CD1c-positive myeloid dendritic cell (primary cell): Measurements from ENCODE around the gene TET2.
"Not testable (repeated sequence)": the region's sequence is repeated elsewhere in the genome, so short reads cannot be mapped to it uniquely, and the experiment has no call there.

Experiments
- DNase-seq: peaks from one replicate; pipeline ENCODE4 v3.0.0-alpha.2; 2016; ENCODE audit errors: extremely low spot score

Gene TET2

DNA sequence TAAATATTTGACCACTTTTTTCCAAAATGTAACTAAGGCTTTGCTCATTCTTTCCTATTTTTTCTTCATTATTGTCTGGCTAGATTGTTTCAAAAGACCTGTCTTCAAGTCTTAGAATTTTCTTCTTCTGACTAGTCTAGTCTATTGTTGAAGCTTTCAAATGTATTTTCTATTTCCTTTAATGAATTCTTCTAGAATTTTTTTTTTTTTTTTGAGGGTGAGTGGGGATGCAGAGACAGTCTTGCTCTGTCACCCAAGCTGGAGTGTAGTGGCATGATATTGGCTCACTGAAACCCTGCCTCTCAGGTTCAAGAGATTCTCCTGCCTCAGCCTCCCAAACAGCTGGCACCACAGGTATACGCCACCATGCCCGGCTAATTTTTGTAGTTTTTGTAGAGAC lies 141.4 kb downstream of the TET2 start:
- no peak for DNase-seq

DNA sequence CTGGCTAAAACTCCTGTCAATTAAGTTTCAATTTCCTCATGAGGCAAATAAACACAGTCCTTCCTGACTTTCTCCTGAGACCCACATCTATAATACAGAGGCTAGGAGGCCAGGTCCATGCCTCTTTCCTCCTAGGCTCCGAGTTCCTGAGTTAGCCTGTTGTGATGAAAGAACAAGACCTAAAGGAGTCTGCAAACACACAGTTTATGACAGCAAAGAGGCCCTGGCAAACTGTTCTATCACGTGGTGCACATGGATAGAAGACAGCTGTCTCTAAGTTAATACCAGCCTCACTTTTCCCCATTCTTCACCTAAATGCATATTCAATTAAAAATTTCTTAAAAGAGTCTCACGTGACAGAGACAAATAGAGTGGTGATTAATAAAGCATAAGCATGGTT lies 145.2 kb downstream of the TET2 start:
- DNase-seq, result no peak

DNA sequence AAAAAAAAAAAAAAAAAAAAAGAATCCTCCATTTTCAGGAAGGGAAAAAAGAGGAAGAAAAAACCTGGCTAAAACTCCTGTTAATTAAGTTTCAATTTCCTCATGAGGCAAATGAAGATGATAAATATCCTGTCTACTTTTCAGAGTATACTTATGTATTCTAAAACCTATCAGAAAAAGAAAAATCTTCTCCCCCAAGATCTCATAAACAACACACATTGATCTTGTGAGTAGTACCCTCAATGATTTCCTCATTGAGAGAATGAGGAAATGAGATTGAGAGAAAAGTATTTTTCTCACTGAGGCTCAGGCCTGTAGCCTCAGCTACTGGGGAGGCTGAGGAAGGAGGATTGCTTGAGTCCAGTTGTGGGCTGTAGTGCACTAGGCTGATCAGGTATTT lies 146.7 kb downstream of the TET2 start:
- DNase-seq, result peak; percentile 42

DNA sequence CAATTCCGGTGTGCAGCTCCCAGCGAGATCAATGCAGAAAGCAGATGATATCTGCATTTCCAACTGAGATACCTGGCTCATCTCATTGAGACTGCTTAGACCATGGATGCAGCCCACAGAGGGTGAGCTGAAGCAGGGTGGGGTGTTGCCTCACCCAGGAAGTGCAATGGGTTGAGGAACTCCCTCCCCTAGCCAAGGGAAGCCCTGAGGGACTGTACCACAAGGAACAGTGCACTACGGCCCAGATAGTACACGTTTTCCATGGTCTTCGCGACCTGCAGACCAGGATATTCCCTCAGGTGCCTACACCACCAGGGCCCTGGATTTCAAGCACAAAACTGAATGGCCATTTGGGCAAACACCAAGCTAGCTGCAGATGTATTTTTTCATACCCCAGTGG lies 150.0 kb downstream of the TET2 start:
- DNase-seq, result no peak

DNA sequence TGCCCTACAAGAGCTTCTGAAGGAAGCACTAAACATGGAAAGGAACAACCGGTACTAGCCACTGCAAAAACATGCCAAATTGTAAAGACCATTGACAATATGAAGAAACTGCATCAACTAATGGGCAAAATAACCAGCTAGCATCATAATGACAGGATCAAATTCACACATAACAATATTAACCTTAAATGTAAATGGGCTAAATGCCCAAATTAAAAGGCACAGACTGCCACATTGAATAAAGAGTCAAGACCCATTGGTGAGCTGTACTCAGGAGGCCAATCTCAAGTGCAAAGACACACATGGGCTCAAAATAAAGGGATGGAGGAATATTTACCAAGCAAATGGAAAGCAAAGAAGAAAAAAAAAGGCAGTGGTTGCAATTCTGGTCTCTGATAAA lies 152.4 kb downstream of the TET2 start:
- not testable (repeated sequence) for DNase-seq

DNA sequence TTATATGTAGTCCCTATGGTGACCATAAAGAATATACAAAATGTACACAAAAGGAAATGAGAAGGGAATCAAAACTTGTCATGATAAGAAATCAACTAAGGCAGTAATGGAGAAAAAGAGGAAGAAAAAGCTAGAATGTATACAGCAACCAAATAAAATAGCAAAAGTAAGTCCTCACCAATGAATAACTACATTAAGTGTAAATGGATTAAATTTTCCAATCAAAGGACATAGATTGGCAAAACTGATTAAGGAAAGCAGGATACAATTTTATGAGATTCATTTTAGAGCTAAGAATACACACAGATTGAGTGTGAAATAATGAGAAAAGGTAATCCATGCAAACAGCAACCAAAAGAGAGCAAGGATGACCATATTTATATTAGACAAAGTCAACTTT lies 157.4 kb downstream of the TET2 start:
- no peak for DNase-seq

DNA sequence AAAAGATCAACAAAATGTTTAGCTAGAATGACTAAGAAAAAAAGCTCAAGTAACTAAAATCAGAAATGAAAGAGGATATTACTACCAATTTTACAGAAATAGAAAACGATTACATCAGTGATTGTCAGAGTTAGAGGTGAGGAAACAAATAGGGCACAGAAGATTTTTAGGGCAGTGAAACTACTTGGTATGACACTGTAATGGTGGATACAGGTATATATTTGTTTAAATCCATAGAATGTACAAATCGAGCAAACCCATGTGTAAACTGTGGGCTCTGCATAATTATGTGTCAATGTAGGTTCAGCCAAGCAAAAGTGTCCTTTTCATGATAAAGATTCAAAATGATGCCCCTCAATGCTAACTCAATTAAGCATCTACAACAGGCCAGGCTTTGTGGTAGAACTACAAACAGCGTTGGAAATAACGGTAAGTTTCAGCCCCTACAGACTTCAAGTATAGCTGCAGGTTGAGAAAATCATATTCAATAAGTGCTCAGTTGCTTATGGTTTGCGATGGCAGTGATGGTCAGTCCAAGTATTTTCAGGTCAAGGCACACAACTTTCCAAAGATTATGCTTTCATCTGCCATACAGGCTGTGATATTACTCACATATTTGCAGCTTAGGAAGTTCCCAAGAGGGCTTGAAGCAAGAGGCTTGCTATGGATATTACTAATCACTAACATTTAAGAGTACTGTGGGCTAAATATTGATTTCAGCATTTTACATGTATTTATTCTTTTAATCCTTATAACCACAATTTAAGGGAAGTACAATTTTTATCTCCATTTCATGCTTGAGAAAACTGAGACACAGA lies 158.6 kb downstream of the TET2 start:
- DNase-seq, result peak; percentile 74

DNA sequence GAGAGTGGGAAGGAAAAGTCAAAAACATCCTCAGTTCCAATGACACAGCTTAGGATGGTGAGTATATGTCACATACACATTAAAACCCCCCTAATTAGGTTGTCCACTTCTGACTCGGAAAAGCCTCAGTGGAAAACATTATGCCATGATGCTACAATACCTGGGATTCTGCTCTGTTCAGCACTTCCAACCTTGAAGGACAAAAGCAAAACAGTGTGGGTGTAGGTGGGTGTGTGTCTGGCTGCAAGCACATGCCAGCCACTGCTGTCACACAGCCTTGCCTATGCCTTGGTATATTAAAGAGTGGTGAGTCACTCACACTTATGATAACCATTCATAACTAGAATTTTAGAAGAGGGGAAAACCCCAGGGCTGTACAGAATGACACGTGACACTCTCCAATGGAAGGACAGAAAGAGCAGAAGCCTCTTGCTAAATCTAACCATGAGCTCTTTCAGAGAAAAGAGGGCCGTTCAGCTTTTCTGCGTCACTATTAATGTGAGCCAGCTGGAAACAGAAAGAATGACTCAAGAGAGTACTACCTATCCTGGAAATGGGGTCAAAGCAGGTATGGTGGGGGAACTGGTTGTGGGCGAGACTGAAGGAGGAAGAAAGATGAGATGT lies 159.6 kb downstream of the TET2 start:
- peak; percentile 85 for DNase-seq

DNA sequence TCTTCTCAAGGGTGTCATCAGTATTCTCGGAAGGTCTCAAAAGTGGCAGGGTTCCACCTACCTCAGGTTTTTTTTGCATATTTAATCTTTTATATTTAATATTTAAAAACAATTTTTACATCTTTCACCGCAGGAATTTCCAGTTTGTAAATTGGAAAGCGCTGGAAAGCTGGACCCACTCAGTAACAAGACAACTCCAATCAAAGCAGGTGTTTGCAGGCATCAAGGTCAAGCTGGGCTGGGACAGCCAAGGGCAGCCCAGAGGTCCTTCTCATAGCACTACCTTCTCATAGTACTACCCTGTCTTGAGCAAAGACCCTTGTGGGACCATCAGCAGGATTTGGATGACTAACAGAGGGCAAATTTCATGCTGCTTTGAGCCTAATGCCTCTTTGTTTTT lies 160.1 kb downstream of the TET2 start:
- no peak for DNase-seq

DNA sequence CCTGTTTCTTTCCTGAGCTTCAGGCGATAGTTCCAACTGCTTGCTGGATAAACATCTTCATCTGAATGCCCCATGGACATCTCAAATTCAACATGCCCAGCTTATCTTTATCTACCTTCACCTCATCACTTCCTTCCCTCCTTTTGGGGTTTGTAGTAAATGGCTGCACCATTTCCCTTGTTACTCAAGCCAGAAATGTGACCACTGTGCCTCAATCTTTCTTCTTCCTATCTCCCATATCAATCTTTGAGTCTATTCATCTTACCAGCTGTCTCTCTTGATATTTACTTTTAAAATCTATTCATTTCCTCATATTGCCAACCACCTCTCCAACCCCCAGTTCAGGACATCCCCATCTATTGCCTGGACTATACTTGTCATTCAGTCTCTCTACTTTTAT lies 171.8 kb downstream of the TET2 start:
- no peak for DNase-seq

DNA sequence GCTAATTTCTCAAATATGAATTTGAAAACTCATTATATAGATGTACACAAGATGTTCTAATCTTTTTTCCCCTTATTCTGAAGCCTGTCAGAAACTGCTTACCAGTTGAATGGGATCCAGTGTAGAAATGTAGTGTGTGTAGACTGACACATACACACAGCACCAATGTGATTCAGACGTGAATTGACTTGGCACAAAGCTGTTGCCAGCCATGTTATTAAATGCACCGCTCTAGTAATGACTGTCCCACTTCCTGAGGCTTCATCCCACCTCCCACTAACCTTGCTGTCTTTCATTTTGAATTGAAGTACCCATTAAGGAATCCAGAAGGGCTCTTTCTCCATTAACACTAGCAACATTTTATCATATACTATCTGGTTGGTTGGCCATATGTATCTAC lies 180.5 kb downstream of the TET2 start:
- no peak for DNase-seq

DNA sequence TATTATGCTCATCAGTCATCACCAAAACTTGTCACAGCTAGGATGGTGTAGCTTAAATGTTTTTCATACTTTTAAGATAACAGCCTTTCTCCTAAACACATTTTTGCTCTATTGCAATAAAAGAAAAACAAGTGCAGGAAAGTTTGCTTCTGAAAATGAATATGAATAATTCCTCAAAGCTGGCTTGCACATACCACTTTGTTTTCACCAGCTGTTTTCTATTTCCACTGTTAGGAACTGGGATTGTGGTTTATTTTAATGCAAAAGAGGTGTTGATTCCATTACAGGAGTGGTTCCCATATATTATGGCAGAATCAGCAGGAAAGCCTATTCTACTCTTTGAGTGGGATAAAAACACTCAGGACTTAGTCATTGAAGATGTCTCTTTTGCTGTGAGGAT lies 181.3 kb downstream of the TET2 start:
- DNase-seq, result no peak

DNA sequence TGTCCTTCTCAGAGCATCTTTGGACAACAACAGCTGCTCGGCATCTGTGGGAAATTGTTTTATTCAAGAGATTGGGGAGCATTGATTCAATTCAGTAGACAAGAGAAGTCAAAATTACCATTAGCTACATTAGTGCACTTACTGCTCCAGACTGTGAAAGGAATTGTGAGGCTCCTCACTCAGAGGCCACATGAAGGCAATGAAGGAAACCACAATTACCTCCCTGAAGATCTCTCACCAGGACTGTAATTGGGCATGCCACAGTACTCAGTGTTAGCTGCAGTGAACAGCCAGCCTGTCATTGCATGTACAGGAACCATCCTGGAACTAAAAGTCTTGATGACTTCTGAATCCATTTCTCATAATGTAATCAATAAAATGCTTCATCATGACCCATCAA lies 182.4 kb downstream of the TET2 start:
- no peak for DNase-seq
